Measurements from ENCODE around the gene DHX58. TPM values are rescaled to one million over a fixed set of nuclear protein-coding genes. Genes with fewer than 3 reads are reported as not detected.

Gene DHX58
- total and polyA plus RNA-seq, 2 donors (not counting 1 experiment from before 2014, with no cell fraction given) = 39.7 to 57.6 TPM

DNA sequence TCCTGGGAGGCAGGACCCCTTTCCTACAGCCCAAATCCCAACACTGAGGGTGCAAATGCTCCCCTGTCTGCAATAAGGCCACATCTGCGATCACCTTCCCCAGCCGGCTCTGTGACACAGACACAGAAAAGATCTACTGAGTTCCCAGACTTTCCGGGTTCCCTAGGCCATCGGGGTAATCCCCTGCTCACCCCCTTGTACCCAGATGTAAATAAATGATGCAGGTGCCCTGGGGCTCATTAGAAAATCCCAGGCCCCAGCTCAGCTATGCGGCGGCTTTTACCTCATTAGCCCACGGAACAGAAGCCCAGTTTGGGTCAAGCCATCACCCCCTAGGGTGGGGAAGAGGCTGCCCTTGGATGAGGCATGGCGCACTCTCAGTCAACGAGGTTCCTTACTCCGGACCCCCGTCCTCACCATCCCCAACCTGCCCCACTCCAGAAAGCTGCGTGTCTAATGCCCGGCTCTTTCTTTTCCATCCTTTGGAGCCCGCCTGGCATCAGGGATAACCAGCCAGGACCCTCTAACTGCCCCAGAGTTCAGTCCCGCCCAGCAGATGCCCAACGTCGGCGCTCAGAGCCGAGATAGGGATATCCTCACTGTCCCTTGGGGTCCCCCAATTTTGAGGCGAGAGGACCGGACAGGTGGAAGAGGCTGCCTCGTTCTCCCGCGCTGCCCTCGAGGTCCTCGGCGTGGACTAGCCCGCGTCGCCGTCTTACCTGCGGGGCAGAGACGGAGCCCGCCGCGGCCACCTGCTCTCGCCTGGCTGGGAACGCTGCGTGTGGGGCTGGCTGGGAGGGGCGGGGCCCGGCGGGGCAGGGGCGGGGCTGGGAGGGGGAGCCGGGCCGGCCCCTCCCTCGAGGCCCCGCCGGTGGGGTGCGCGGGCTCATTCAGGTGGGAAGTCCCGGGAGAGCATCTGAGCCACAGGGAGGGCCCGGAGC is 14.6 kb downstream of the DHX58 start, which contains the start of gene ZNF385C:
TSS of gene ZNF385C (minus strand) at position 783 of the 941 bp plus-strand sequence. CDS start 35,417 bp downstream, outside the sequence.
- peak within 1 kb of the TSS in 4 of 5 experiments; percentile 29 to 57 (median 43) for H3K4me3 ChIP-seq (ENCODE audit: control extremely low read depth in 1 of 5, extremely low read depth in 1 of 5, insufficient read depth in 1 of 5, low read depth in 2 of 5, low read length in 4 of 5)
- no peaks in the 10 kb centered on the region for H3K9me3 ChIP-seq (ENCODE audit: control extremely low read depth in 1 of 3, control insufficient read depth in 2 of 3, insufficient read depth in 1 of 3, low read length in 2 of 3)
- intact Hi-C loops (cut with micrococcal nuclease) = loop anchor here (1.0 kb wide), 1 partner anchor 9 kb away; no protein-coding TSS in a partner anchor
- peaks cover 9% of the 10 kb centered on the region for H3K4me1 Mint-ChIP-seq
- ChIA-PET CTCF (interaction anchor here (0.6 to 1.9 kb wide), 6 partner anchors 18 to 72 kb away, joined by 3 to 11 read pairs (median 4); no protein-coding TSS in a partner anchor), POLR2A (no interaction called here)
- peaks cover 0 to 1% of the 10 kb centered on the region in 2 experiments for H3K36me3 ChIP-seq (replicated peaks in 1 of 2; ENCODE audit: control extremely low read depth in 1 of 2, control insufficient read depth in 1 of 2, extremely low read depth in 1 of 2, insufficient read depth in 2 of 2, low read length in 1 of 2)
- H3K27me3 Mint-ChIP-seq = peaks cover 20% of the 10 kb centered on the region
- peak within 1 kb of the TSS; percentile 89 for H2AFZ ChIP-seq (ENCODE audit: insufficient read depth, low read depth, low read length, poor library complexity, severe bottlenecking)
- no peaks in the 10 kb centered on the region for H3K9me3 Mint-ChIP-seq (ENCODE audit: insufficient read depth)
- peak within 1 kb of the TSS; percentile 96 for H3K4me2 ChIP-seq (replicated peaks; ENCODE audit: low read depth, low read length, poor library complexity, severe bottlenecking)
- H3K4me1 ChIP-seq (ENCODE audit: control insufficient read depth in 2 of 2, insufficient read depth in 2 of 2, low read length in 2 of 2) = peaks cover 11 to 17% of the 10 kb centered on the region in 2 donors
- no peak for TF ChIP-seq EZH2 (IDR thresholded peaks at IDR 0.05; ENCODE audit: borderline replicate concordance, insufficient read depth, low read depth, low read length, poor library complexity, severe bottlenecking)
- TF ChIP-seq, protein P1, sequence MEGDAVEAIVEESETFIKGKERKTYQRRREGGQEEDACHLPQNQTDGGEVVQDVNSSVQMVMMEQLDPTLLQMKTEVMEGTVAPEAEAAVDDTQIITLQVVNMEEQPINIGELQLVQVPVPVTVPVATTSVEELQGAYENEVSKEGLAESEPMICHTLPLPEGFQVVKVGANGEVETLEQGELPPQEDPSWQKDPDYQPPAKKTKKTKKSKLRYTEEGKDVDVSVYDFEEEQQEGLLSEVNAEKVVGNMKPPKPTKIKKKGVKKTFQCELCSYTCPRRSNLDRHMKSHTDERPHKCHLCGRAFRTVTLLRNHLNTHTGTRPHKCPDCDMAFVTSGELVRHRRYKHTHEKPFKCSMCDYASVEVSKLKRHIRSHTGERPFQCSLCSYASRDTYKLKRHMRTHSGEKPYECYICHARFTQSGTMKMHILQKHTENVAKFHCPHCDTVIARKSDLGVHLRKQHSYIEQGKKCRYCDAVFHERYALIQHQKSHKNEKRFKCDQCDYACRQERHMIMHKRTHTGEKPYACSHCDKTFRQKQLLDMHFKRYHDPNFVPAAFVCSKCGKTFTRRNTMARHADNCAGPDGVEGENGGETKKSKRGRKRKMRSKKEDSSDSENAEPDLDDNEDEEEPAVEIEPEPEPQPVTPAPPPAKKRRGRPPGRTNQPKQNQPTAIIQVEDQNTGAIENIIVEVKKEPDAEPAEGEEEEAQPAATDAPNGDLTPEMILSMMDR (IDR thresholded peaks at IDR 0.05) = no peak
- no peak within 1 kb of the TSS for H3K27ac ChIP-seq (ENCODE audit: low read length in 2 of 2)
- no peaks in the 10 kb centered on the region for H3K79me2 ChIP-seq (ENCODE audit: control insufficient read depth, insufficient read depth, low read length)
- peak within 1 kb of the TSS; percentile 80 for H3K4me3 Mint-ChIP-seq
- H3K9ac ChIP-seq (ENCODE audit: low read length) = peak within 1 kb of the TSS; percentile 59
- ATAC-seq (ENCODE audit: low read depth) (peak; percentile 77), DNase-seq (peak; percentile 66)
- H3K27ac Mint-ChIP-seq = no peak within 1 kb of the TSS
- peaks cover 0 to 23% (median 11%) of the 10 kb centered on the region in 4 experiments for H3K27me3 ChIP-seq (replicated peaks in 1 of 4; ENCODE audit: control extremely low read depth in 1 of 4, control insufficient read depth in 3 of 4, insufficient read depth in 4 of 4, low read length in 3 of 4)
- WGBS (ENCODE audit: insufficient coverage) = 12% methylated on average over 31 of the region's 52 CpGs
- no peaks in the 10 kb centered on the region for H4K20me1 ChIP-seq (ENCODE audit: control insufficient read depth, insufficient read depth, low read length, poor library complexity, severe bottlenecking)
